Mesodermal cell (in vitro differentiated cells): ENCODE measurements around the gene TVP23C.
"Not testable (repeated sequence)": the region's sequence is repeated elsewhere in the genome, so short reads cannot be mapped to it uniquely, and the experiment has no call there.

Experiments used
- H3K27ac ChIP-seq: 2 replicates; pipeline ENCODE4 v1.7.0; 2013; ENCODE audit warnings: mild to moderate bottlenecking, low read depth, low read length, moderate library complexity; ENCODE audit not compliant: severe bottlenecking
- H3K36me3 ChIP-seq: 2 replicates; pipeline ENCODE4 v1.7.1; 2013; ENCODE audit warnings: mild to moderate bottlenecking, low read length, moderate library complexity; ENCODE audit not compliant: control insufficient read depth, insufficient read depth
- H3K4me1 ChIP-seq: one replicate; pipeline ENCODE4 v1.7.1; 2013; ENCODE audit warnings: mild to moderate bottlenecking, low read length; ENCODE audit not compliant: insufficient read depth, control insufficient read depth, poor library complexity, severe bottlenecking
- H3K4me3 ChIP-seq: 2 replicates; pipeline ENCODE4 v1.7.0; 2013; ENCODE audit warnings: low read length, control low read depth, mild to moderate bottlenecking; ENCODE audit not compliant: insufficient read depth, poor library complexity, severe bottlenecking; ENCODE audit errors: extremely low read depth
- H3K9me3 ChIP-seq: 2 replicates; pipeline ENCODE4 v1.7.1; 2013; ENCODE audit warnings: mild to moderate bottlenecking, low read length, moderate library complexity; ENCODE audit not compliant: control insufficient read depth
- WGBS, 2 experiments: methylation state at CpG; one replicate each; pipeline ENCODE4 v1.1.5; 2013; ENCODE audit warnings: missing lambda C conversion rate in 2 of 2; ENCODE audit not compliant: insufficient coverage in 2 of 2; 5-methylcytosine and 5-hydroxymethylcytosine counted together

TVP23C gene

GRCh38 chr17:15562613-15563374 lies 489 bp downstream of the TVP23C start:
- H3K36me3 ChIP-seq, H3K4me1 ChIP-seq, H3K9me3 ChIP-seq: not testable (repeated sequence)
- 0% methylated on average over 1 of the region's 34 CpGs; no CpG with 5 or more reads in 1 of the 2 experiments for WGBS, 2 experiments
- Histone ChIP-seq H3K4me3 (peak overlapping the region; percentile 49), H3K27ac (peak overlapping the region; percentile 76)

- not testable (repeated sequence) for H3K9me3 ChIP-seq, H3K27ac ChIP-seq, H3K4me1 ChIP-seq, H3K4me3 ChIP-seq, H3K36me3 ChIP-seq
- 100% methylated on average over 2 to 5 of the region's 10 CpGs for WGBS, 2 experiments
Observed at GRCh38 chr17:15561439-15561838, 1.8 kb downstream of the TVP23C start.

- WGBS, 2 experiments: 100% methylated on average over 1 of the region's 5 CpGs; no CpG with 5 or more reads in 1 of the 2 experiments
- not testable (repeated sequence) for H3K4me3 ChIP-seq, H3K27ac ChIP-seq
Observed at GRCh38 chr17:15558403-15559105, 4.7 kb downstream of the TVP23C start.

GRCh38 chr17:15557334-15557832 lies 5.9 kb downstream of the TVP23C start:
- 80 to 100% methylated on average over 1 of the region's 5 CpGs for WGBS, 2 experiments
- not testable (repeated sequence) for H3K9me3 ChIP-seq, H3K4me3 ChIP-seq

More at GRCh38 chr17:15558403-15559105, 4.7 kb downstream of the TVP23C start:
- H3K36me3 ChIP-seq, H3K9me3 ChIP-seq, H3K4me1 ChIP-seq: not testable (repeated sequence)

GRCh38 chr17:15552932-15553331 lies 10.4 kb downstream of the TVP23C start:
- not testable (repeated sequence) for H3K4me1 ChIP-seq, H3K4me3 ChIP-seq, H3K27ac ChIP-seq, H3K36me3 ChIP-seq, H3K9me3 ChIP-seq
- no CpG with 5 or more reads among the region's 1 CpG for whole genome bisulfite sequencing, 2 experiments

More at GRCh38 chr17:15557334-15557832, 5.9 kb downstream of the TVP23C start:
- H3K27ac ChIP-seq, H3K36me3 ChIP-seq, H3K4me1 ChIP-seq: not testable (repeated sequence)

GRCh38 chr17:15549552-15549951 lies 13.7 kb downstream of the TVP23C start:
- WGBS, 2 experiments: 86 to 92% methylated on average over 2 of the region's 3 CpGs
- H3K36me3 ChIP-seq: peaks cover 11% of the 10 kb centered on the region
- not testable (repeated sequence) for H3K9me3 ChIP-seq, H3K4me1 ChIP-seq, H3K4me3 ChIP-seq
- peak overlapping the region; percentile 29 for H3K27ac ChIP-seq

- not testable (repeated sequence) for H3K27ac ChIP-seq, H3K9me3 ChIP-seq, H3K4me1 ChIP-seq, H3K4me3 ChIP-seq
- H3K36me3 ChIP-seq: peaks cover 19% of the 10 kb centered on the region
- WGBS, 2 experiments: no CpG with 5 or more reads among the region's 2 CpGs
Observed at GRCh38 chr17:15546604-15547003, 16.7 kb downstream of the TVP23C start.

GRCh38 chr17:15540371-15541219 lies 22.7 kb downstream of the TVP23C start:
- no CpG with 5 or more reads among the region's 8 CpGs for WGBS, 2 experiments
- not testable (repeated sequence) for H3K9me3 ChIP-seq

GRCh38 chr17:15533122-15533521 lies 30.2 kb downstream of the TVP23C start:
- not testable (repeated sequence) for H3K9me3 ChIP-seq, H3K4me3 ChIP-seq, H3K27ac ChIP-seq, H3K4me1 ChIP-seq
- H3K36me3 ChIP-seq: peaks cover 25% of the 10 kb centered on the region
- no CpG with 5 or more reads among the region's 3 CpGs for WGBS, 2 experiments

More at GRCh38 chr17:15540371-15541219, 22.7 kb downstream of the TVP23C start:
- H3K4me1 ChIP-seq, H3K4me3 ChIP-seq: not testable (repeated sequence)
- H3K27ac ChIP-seq: peak overlapping the region; percentile 62
- peaks cover 32% of the 10 kb centered on the region for H3K36me3 ChIP-seq
